Body of pancreas (tissue), 4 donors: ENCODE measurements around the gene CYP1A2.

Experiments used
- CTCF ChIP-seq, 7 experiments: fragments of 450-650 bp in 4 of 7; fragments of 200-600 bp in 3 of 7; sonication (generic) in 3 of 7; IDR thresholded peaks; one replicate each; pipeline ENCODE4 v1.5.1; 2016 to 2019; ENCODE audit warnings: antibody characterized with exemption in 7 of 7
- POLR2A ChIP-seq, 3 donors: fragments of 450-650 bp; IDR thresholded peaks; one replicate each; pipeline ENCODE4 v1.6.1; 2016; ENCODE audit warnings: antibody characterized with exemption in 3 of 3, mild to moderate bottlenecking in 2 of 3

GRCh38 chr15:74749832-74750231 lies 1.2 kb downstream of the CYP1A2 start:
- TF ChIP-seq POLR2A (IDR thresholded peaks at IDR 0.05) (no peak), CTCF (IDR thresholded peaks at IDR 0.05) (no peak)
